HG03571 (cell line): ENCODE measurements around the gene TPP2.

Source experiments
- ATAC-seq: cut with Tn5 transposase; IDR thresholded peaks from one replicate; pipeline ENCODE4 v1.9.1; 2021; ENCODE audit not compliant: unreplicated experiment

The TPP2 gene

DNA sequence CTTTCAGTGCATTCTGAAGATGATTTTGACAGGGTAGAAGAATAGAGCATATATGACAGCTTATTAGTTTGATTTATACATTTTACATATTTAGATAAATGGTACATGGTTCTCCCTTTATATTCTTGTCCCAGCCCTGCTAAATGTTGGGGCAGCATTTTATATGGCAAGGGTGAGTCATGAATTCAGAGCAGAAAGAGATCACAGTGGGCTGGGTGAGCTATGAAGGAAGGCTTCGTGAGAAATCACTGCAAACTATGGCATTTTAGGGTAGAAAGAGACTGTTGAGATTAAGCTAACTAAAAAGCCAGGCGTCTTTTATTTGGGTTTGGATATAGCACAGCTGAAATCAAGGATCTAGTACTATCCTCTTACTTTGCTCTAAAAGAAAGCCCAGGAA lies 122.0 kb downstream of the TPP2 start:
- no peak for ATAC-seq

- ATAC-seq, result no peak
Observed at GRCh38 chr13:102721800-102722231, 125.0 kb downstream of the TPP2 start.

GRCh38 chr13:102724923-102725322 lies 128.1 kb downstream of the TPP2 start:
- no peak for ATAC-seq

GRCh38 chr13:102726430-102726829 lies 129.6 kb downstream of the TPP2 start:
- no peak for ATAC-seq
